Measurements from ENCODE around the gene SEC24D.

SEC24D gene

GRCh38 chr4:118703118-118703517 is 132.8 kb downstream of the SEC24D start:
- DNase-seq = no peak

- DNase-seq = peak; percentile 73
Measured at GRCh38 chr4:118684873-118685811, 150.8 kb downstream of the SEC24D start, which contains the start of gene METTL14. METTL14 (plus strand) TSS chr4:118685392; CDS start chr4:118685535, 143 bp downstream.

- no peak for DNase-seq
Measured at GRCh38 chr4:118683513-118683912, 152.4 kb downstream of the SEC24D start.

- DNase-seq = no peak
Measured at GRCh38 chr4:118682928-118683327, 153.0 kb downstream of the SEC24D start.

GRCh38 chr4:118680808-118681207 is 155.1 kb downstream of the SEC24D start:
- DNase-seq = no peak

- no peak for DNase-seq
Measured at GRCh38 chr4:118676128-118676527, 159.8 kb downstream of the SEC24D start.

All from effector CD8-positive, alpha-beta T cell (primary cell).